GM12878 (cell line): ENCODE data around the gene CD300H. TPM values are rescaled to one million over a fixed set of nuclear protein-coding genes. Genes with fewer than 3 reads are reported as not detected.

Experiments used
- ATAC-seq: fragments of 200-7000 bp; cut with Tn5 transposase; 3 replicates; pipeline ENCODE4 v1.9.1; 2020; ENCODE audit warnings: mild to moderate bottlenecking, moderate library complexity
- BruUV-seq: library from RNA; stranded (reverse); fragments of 400-500 nt; replicated peaks from 2 replicates; lab custom pipeline; 2021; lab: Mats Ljungman, UMichigan
- CTCF ChIA-PET: fragments of 300-600 bp; sonication (Branson Sonifier 250); formaldehyde crosslinking; extraction: SDS; loops from one replicate; lab custom pipeline; 2021; ENCODE audit warnings: inconsistent platforms; lab: Yijun Ruan, JAX
- POLR2A ChIA-PET: fragments of 350-600 bp; formaldehyde crosslinking; extraction: SDS; loops from one replicate; lab custom pipeline; 2021; ENCODE audit warnings: inconsistent platforms; lab: Charles Lee
- RAD21 ChIA-PET: fragments of 300-600 bp; sonication (Branson Sonifier 250); formaldehyde crosslinking; loops from one replicate; lab custom pipeline; 2023; ENCODE audit warnings: antibody characterized with exemption; ENCODE audit not compliant: unreplicated experiment; lab: Charles Lee
- SMC1A ChIA-PET: fragments of 300-600 bp; sonication (Branson Sonifier 250); formaldehyde crosslinking; loops from one replicate; lab custom pipeline; 2023; ENCODE audit not compliant: unreplicated experiment, uncharacterized antibody; lab: Charles Lee
- DNase-seq: peaks from one replicate; pipeline ENCODE4 v3.0.0-alpha.2; 2011; ENCODE audit warnings: low read depth, low spot score
- FAIRE-seq: peaks from 3 replicates; lab custom pipeline; 2011; peaks lifted over from hg19 to GRCh38; lab: Jason Lieb, UNC
- H2AFZ ChIP-seq: 2 replicates; pipeline ENCODE4 v1.6.0; 2011; ENCODE audit warnings: low read depth, low read length, control low read depth; ENCODE audit not compliant: control insufficient read depth
- H3K27ac ChIP-seq: 2 replicates; pipeline ENCODE4 v1.5.1; 2011; ENCODE audit warnings: control low read depth; ENCODE audit not compliant: control insufficient read depth, insufficient read depth
- H3K27me3 ChIP-seq, 2 experiments: replicated peaks in 1 of 2; 2 replicates each; pipeline versions ENCODE4 v1.6.0 to v1.6.1; 2011; ENCODE audit warnings: low read length in 1 of 2; ENCODE audit not compliant: control insufficient read depth in 2 of 2, insufficient read depth in 2 of 2
- H3K36me3 ChIP-seq, 2 experiments: 2 replicates each; pipeline ENCODE4 v1.5.1; 2011; ENCODE audit warnings: low read length in 1 of 2; ENCODE audit not compliant: control insufficient read depth in 2 of 2, insufficient read depth in 2 of 2
- H3K4me1 ChIP-seq: 2 replicates; pipeline ENCODE4 v1.6.1; 2011; ENCODE audit warnings: mild to moderate bottlenecking, low read length, moderate library complexity, mixed read lengths; ENCODE audit not compliant: control insufficient read depth, insufficient read depth
- H3K4me2 ChIP-seq: 2 replicates; pipeline ENCODE4 v1.6.0; 2011; ENCODE audit warnings: control low read depth; ENCODE audit not compliant: control insufficient read depth, insufficient read depth
- H3K4me3 ChIP-seq: fragments of 200-600 bp; sonication (generic); 2 replicates; pipeline ENCODE4 v1.5.1; 2016
- H3K79me2 ChIP-seq: 2 replicates; pipeline ENCODE4 v1.6.0; 2011; ENCODE audit warnings: low read length; ENCODE audit not compliant: control insufficient read depth, insufficient read depth
- H3K9ac ChIP-seq: 2 replicates; pipeline ENCODE4 v1.8.0; 2011; ENCODE audit warnings: low read length, control low read depth, mixed read lengths; ENCODE audit not compliant: control insufficient read depth, insufficient read depth
- H3K9me3 ChIP-seq: replicated peaks from 3 replicates; pipeline ENCODE4 v1.5.1; 2011; ENCODE audit warnings: mild to moderate bottlenecking, low read length; ENCODE audit not compliant: control insufficient read depth, insufficient read depth
- H4K20me1 ChIP-seq: 2 replicates; pipeline ENCODE4 v1.6.0; 2011; ENCODE audit not compliant: control insufficient read depth, insufficient read depth
- EED ChIP-seq: sonication (generic); IDR thresholded peaks from 2 replicates; pipeline ENCODE4 v1.6.1; 2016; ENCODE audit warnings: antibody characterized with exemption, low read depth
- EP300 ChIP-seq, 2 experiments: fragments of 150-350 bp in 1 of 2; IDR thresholded peaks; 2 replicates each; pipeline ENCODE4 v1.6.1; 2011 to 2012; ENCODE audit warnings: low read depth in 2 of 2, low read length in 2 of 2, borderline replicate concordance in 1 of 2, improper control_type of control experiment in 1 of 2, inconsistent platforms in 1 of 2; ENCODE audit not compliant: control insufficient read depth in 1 of 2
- FOXM1 ChIP-seq: IDR thresholded peaks from 2 replicates; pipeline ENCODE4 v1.6.1; 2012; ENCODE audit warnings: low read depth, mild to moderate bottlenecking, inconsistent platforms, low read length, moderate library complexity
- HDAC2 ChIP-seq: fragments of 200-600 bp; sonication (generic); IDR thresholded peaks from 2 replicates; pipeline ENCODE4 v1.6.1; 2017
- MXI1 ChIP-seq: fragments of 150-350 bp; IDR thresholded peaks from 2 replicates; pipeline ENCODE4 v1.6.1; 2011; ENCODE audit warnings: low read depth, mild to moderate bottlenecking, inconsistent platforms, low read length, improper control_type of control experiment
- NBN ChIP-seq: fragments of 450-650 bp; IDR thresholded peaks from 2 replicates; pipeline ENCODE4 v1.6.1; 2016
- RELA ChIP-seq: fragments of 450-650 bp; IDR thresholded peaks from 2 replicates; pipeline ENCODE4 v1.8.0; 2014; ENCODE audit warnings: borderline replicate concordance; ENCODE audit not compliant: partially characterized antibody
- RELB ChIP-seq: fragments of 450-650 bp; IDR thresholded peaks from 2 replicates; pipeline ENCODE4 v1.6.1; 2017; ENCODE audit warnings: low read depth, mild to moderate bottlenecking, moderate library complexity
- SMARCA5 ChIP-seq: fragments of 450-650 bp; IDR thresholded peaks from 2 replicates; pipeline ENCODE4 v1.6.1; 2017; ENCODE audit warnings: mild to moderate bottlenecking
- TAF1 ChIP-seq: IDR thresholded peaks from 2 replicates; pipeline ENCODE4 v1.6.1; 2011; ENCODE audit warnings: mild to moderate bottlenecking, low read depth, low read length, borderline replicate concordance
- TCF12 ChIP-seq: IDR thresholded peaks from 2 replicates; pipeline ENCODE4 v1.6.1; 2011; ENCODE audit warnings: low read depth, mild to moderate bottlenecking, low read length
- ZNF217 ChIP-seq: fragments of 450-650 bp; IDR thresholded peaks from 2 replicates; pipeline ENCODE4 v1.6.1; 2017; ENCODE audit warnings: antibody characterized with exemption, mild to moderate bottlenecking
- WGBS: methylation state at CpG from one replicate; pipeline ENCODE4 v1.1.6; 2016; ENCODE audit warnings: low lambda C conversion rate; ENCODE audit not compliant: insufficient replicate concordance, insufficient coverage; ENCODE audit errors: missing lambda C conversion rate; 5-methylcytosine and 5-hydroxymethylcytosine counted together
- in situ Hi-C: fragments of 300-500 bp; cut with MboI; formaldehyde crosslinking; loops from 9 replicates; pipeline ENCODE4 v1.14.3; 2018; ENCODE audit warnings: mixed read lengths
- intact Hi-C: fragments of 100-400 bp; cut with micrococcal nuclease; formaldehyde crosslinking; loops from one replicate; pipeline ENCODE4 v1.14.2; 2022; ENCODE audit not compliant: unreplicated experiment
- polyA plus RNA-seq, 11 experiments: library from polyadenylated mRNA; depleted of rRNA in 4 of 11; unstranded in 6 of 11; stranded (reverse) in 5 of 11; fragments of >200 nt; fragmentation: Nextera tagmentation in 4 of 11; fragmentation: Illumina TruSeq in 1 of 11; extraction: Ambion mirVana in 4 of 11; extraction: Trizol in 1 of 11; gene quantifications; 1 replicate in 1 of 11; 2 replicates in 10 of 11; pipeline versions ENCODE4 v1.2.1 to v1.2.3, GENCODE V29; 2011 to 2016; ENCODE audit warnings: inconsistent platforms in 2 of 11, missing spikeins in 2 of 11, low read depth in 1 of 11
- total RNA-seq, 4 experiments: library from RNA; depleted of rRNA in 3 of 4; stranded (reverse); fragments of >200 nt in 3 of 4; fragmentation: Illumina TruSeq in 1 of 4; extraction: Trizol in 1 of 4; gene quantifications; 2 replicates each; pipeline versions ENCODE4 v1.2.1 to v1.2.3, GENCODE V29; 2013 to 2021
- TF ChIP-seq, protein P1 (sequence below): IDR thresholded peaks from 2 replicates; pipeline ENCODE4 v1.6.1; 2011; ENCODE audit warnings: mild to moderate bottlenecking, low read depth, low read length, moderate library complexity; ENCODE audit not compliant: insufficient replicate concordance
- TF ChIP-seq, protein P2 (sequence below): fragments of 450-650 bp; IDR thresholded peaks from 2 replicates; pipeline ENCODE4 v1.6.1; 2017; ENCODE audit warnings: mild to moderate bottlenecking

The CD300H gene
- total and polyA plus RNA-seq, 10 of the 15 experiments (the other 5 are each of a cell fraction or from before 2014, with no cell fraction given): not detected

DNA sequence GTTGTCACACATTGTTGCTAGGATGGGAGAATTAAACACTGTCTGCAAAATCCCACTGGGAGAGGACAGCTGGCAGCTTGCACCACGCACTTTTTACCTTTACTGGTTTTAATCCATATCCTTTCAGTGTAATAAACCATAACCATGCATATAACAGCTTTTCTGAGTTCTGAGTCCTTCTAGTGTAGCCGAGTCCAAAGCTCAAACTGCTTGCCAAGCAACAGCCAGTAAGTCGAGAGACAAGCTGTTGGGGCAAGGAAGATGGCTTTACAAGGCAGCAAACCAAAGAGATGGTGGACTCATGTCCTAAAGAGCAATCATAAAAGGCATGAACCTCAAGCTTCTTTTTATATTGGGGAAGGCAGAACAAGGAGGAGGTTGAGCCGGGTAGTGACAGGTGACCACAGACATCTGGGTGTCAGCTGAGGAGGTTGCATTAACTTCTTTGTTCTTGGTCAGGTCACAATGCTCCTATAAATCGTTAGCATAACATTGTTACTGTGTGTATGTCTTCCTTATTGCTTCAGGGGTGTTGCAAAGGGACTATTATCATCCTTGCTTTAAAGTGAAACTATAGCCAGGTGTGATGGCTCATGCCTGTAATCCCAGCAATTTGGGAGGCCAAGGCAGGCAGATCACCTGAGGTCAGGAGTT is 7.3 kb upstream of the CD300H start:
- Histone ChIP-seq H3K9ac (no peak overlapping the region), H3K27ac (no peak overlapping the region), H3K9me3 (no peaks in the 10 kb centered on the region), H3K4me3 (no peak overlapping the region), H3K4me2 (no peak overlapping the region), H4K20me1 (no peaks in the 10 kb centered on the region), H3K36me3 (no peaks in the 10 kb centered on the region), H2AFZ (no peak overlapping the region), H3K4me1 (no peaks in the 10 kb centered on the region), H3K79me2 (no peaks in the 10 kb centered on the region), H3K27me3 (peaks cover 0 to 3% of the 10 kb centered on the region in 2 experiments; a peak in 1 of 4 replicates)
- no peak for TF ChIP-seq SMARCA5
- TF ChIP-seq, protein P1, sequence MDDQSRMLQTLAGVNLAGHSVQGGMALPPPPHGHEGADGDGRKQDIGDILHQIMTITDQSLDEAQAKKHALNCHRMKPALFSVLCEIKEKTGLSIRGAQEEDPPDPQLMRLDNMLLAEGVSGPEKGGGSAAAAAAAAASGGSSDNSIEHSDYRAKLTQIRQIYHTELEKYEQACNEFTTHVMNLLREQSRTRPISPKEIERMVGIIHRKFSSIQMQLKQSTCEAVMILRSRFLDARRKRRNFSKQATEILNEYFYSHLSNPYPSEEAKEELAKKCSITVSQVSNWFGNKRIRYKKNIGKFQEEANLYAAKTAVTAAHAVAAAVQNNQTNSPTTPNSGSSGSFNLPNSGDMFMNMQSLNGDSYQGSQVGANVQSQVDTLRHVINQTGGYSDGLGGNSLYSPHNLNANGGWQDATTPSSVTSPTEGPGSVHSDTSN: no peak
- TF ChIP-seq, protein P2, sequence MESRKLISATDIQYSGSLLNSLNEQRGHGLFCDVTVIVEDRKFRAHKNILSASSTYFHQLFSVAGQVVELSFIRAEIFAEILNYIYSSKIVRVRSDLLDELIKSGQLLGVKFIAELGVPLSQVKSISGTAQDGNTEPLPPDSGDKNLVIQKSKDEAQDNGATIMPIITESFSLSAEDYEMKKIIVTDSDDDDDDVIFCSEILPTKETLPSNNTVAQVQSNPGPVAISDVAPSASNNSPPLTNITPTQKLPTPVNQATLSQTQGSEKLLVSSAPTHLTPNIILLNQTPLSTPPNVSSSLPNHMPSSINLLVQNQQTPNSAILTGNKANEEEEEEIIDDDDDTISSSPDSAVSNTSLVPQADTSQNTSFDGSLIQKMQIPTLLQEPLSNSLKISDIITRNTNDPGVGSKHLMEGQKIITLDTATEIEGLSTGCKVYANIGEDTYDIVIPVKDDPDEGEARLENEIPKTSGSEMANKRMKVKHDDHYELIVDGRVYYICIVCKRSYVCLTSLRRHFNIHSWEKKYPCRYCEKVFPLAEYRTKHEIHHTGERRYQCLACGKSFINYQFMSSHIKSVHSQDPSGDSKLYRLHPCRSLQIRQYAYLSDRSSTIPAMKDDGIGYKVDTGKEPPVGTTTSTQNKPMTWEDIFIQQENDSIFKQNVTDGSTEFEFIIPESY: no peak
- TF ChIP-seq NBN: no peak
- no peak for TF ChIP-seq EP300 (IDR thresholded peaks at IDR 0.05; ENCODE audit: borderline replicate concordance in 1 of 2, control insufficient read depth in 1 of 2, low read depth in 2 of 2, low read length in 2 of 2)
- no peak for TF ChIP-seq RELA
- TF ChIP-seq FOXM1: no peak
- TF ChIP-seq HDAC2: no peak
- no peak for TF ChIP-seq TCF12
- no peak for TF ChIP-seq EED
- no peak for TF ChIP-seq RELB
- TF ChIP-seq ZNF217: no peak
- no peak for TF ChIP-seq TAF1
- TF ChIP-seq MXI1: no peak
- no TSS peak for BruUV-seq
- CTCF ChIA-PET: interaction anchor here (0.6 to 1.6 kb wide), 5 partner anchors 17 to 180 kb away, joined by 3 to 8 read pairs (median 4); partner anchors contain the start of gene CD300LD
- RAD21 ChIA-PET: interaction anchor here (1.0 kb wide), 1 partner anchor 163 kb away, joined by 3 read pairs; no protein-coding TSS in a partner anchor
- in situ Hi-C loops: loop anchor here (10.0 kb wide), 1 partner anchor 60 kb away; no protein-coding TSS in a partner anchor
- intact Hi-C loops: no loop called here
- no peak for ATAC-seq
- no peak for DNase-seq
- POLR2A ChIA-PET: interaction anchor here (0.5 kb wide), 1 partner anchor 231 kb away, joined by 3 read pairs; no protein-coding TSS in a partner anchor
- SMC1A ChIA-PET: interaction anchor here (0.8 to 1.4 kb wide), 2 partner anchors 12 to 26 kb away, joined by 3 read pairs; no protein-coding TSS in a partner anchor
- no peak for FAIRE-seq
- WGBS: 1% methylated on average over 5 of the region's 5 CpGs
